Measurements from ENCODE around the gene HMGN3.
A peak's percentile ranks its signal among the peaks of the same experiment; 100 is the strongest.

Gene HMGN3

GRCh38 chr6:79184641-79185040 is 49.8 kb downstream of the HMGN3 start:
- TF ChIP-seq SNAI2 (CRISPR knock-in tag; IDR thresholded peaks at IDR 0.05) (no peak), ESRRG (CRISPR knock-in tag; IDR thresholded peaks at IDR 0.05) (no peak)
- ATAC-seq, result no peak

- TF ChIP-seq PPARA (CRISPR knock-in tag; IDR thresholded peaks at IDR 0.05; ENCODE audit: borderline replicate concordance), result no peak
- no peak for ATAC-seq
Measured at GRCh38 chr6:79184086-79184485, 50.4 kb downstream of the HMGN3 start.

GRCh38 chr6:79180052-79180451 is 54.4 kb downstream of the HMGN3 start:
- TF ChIP-seq POU6F1 (CRISPR knock-in tag; IDR thresholded peaks at IDR 0.05; ENCODE audit: borderline replicate concordance, low read depth) (no peak), ZNF70 (CRISPR knock-in tag; IDR thresholded peaks at IDR 0.05) (no peak), TCF4 (CRISPR knock-in tag; IDR thresholded peaks at IDR 0.05; ENCODE audit: borderline replicate concordance) (0 out of 2 replicates have a peak, but pooled peaks have one; percentile 38)
- no peak for ATAC-seq

GRCh38 chr6:79173378-79173777 is 61.1 kb downstream of the HMGN3 start:
- no peak for ATAC-seq
- TF ChIP-seq RARB (CRISPR knock-in tag; IDR thresholded peaks at IDR 0.05) (no peak), ARNTL (CRISPR knock-in tag; IDR thresholded peaks at IDR 0.05; ENCODE audit: borderline replicate concordance, low read depth) (no peak), ZFP3 (CRISPR knock-in tag; IDR thresholded peaks at IDR 0.05) (no peak), TOX (CRISPR knock-in tag; IDR thresholded peaks at IDR 0.05; ENCODE audit: borderline replicate concordance) (no peak), ESRRG (CRISPR knock-in tag; IDR thresholded peaks at IDR 0.05) (no peak)

GRCh38 chr6:79170959-79171358 is 63.5 kb downstream of the HMGN3 start:
- no peak for ATAC-seq

More at GRCh38 chr6:79170959-79171358, 63.5 kb downstream of the HMGN3 start:
- no peak for TF ChIP-seq CREB5 (CRISPR knock-in tag; IDR thresholded peaks at IDR 0.05; ENCODE audit: low read depth)
- no peak for TF ChIP-seq ZC3H10 (CRISPR knock-in tag; IDR thresholded peaks at IDR 0.05)
- no peak for TF ChIP-seq ESRRG (CRISPR knock-in tag; IDR thresholded peaks at IDR 0.05)
- no peak for TF ChIP-seq ZFP30 (CRISPR knock-in tag; IDR thresholded peaks at IDR 0.05)
- TF ChIP-seq ZFP3 (CRISPR knock-in tag; IDR thresholded peaks at IDR 0.05), result no peak
- TF ChIP-seq GLIS3 (CRISPR knock-in tag; IDR thresholded peaks at IDR 0.05), result no peak
- TF ChIP-seq TOX (CRISPR knock-in tag; IDR thresholded peaks at IDR 0.05; ENCODE audit: borderline replicate concordance), result no peak
- TF ChIP-seq SNAI2 (CRISPR knock-in tag; IDR thresholded peaks at IDR 0.05), result no peak
- no peak for TF ChIP-seq CSDC2 (CRISPR knock-in tag; IDR thresholded peaks at IDR 0.05)
- TF ChIP-seq PPARA (CRISPR knock-in tag; IDR thresholded peaks at IDR 0.05; ENCODE audit: borderline replicate concordance), result no peak
- no peak for TF ChIP-seq ZNF70 (CRISPR knock-in tag; IDR thresholded peaks at IDR 0.05)
- TF ChIP-seq ZNF565 (CRISPR knock-in tag; conservative IDR thresholded peaks at IDR 0.05; ENCODE audit: low read depth), result no peak
- TF ChIP-seq PATZ1 (CRISPR knock-in tag; IDR thresholded peaks at IDR 0.05; ENCODE audit: borderline replicate concordance), result no peak
- no peak for TF ChIP-seq TSHZ2 (CRISPR knock-in tag; IDR thresholded peaks at IDR 0.05)
- no peak for TF ChIP-seq CSRNP3 (CRISPR knock-in tag; IDR thresholded peaks at IDR 0.05)
- no peak for TF ChIP-seq RARB (CRISPR knock-in tag; IDR thresholded peaks at IDR 0.05)
- TF ChIP-seq POU6F1 (CRISPR knock-in tag; IDR thresholded peaks at IDR 0.05; ENCODE audit: borderline replicate concordance, low read depth), result no peak
- no peak for TF ChIP-seq OSR1 (CRISPR knock-in tag; IDR thresholded peaks at IDR 0.05)
- no peak for TF ChIP-seq BACH2 (CRISPR knock-in tag; IDR thresholded peaks at IDR 0.05; ENCODE audit: borderline replicate concordance)

Measured in SK-N-SH treated with all-trans-retinoic acid at 6 μM for 48 hours (cell line).